AG09319 (cell line): Measurements from ENCODE around the gene CTNNA1.

Experiments used
- DNase-seq: peaks from one replicate; pipeline ENCODE4 v3.0.0-alpha.2; 2010; ENCODE audit warnings: low read depth; ENCODE audit errors: extremely low read depth
- CTCF ChIP-seq: IDR thresholded peaks from 2 replicates; pipeline ENCODE4 v1.5.1; 2011; ENCODE audit warnings: low read depth, mild to moderate bottlenecking, inconsistent platforms, low read length, moderate library complexity

Gene CTNNA1

GRCh38 chr5:138717399-138717798 lies 35.8 kb upstream of the CTNNA1 start:
- TF ChIP-seq CTCF = no peak
- DNase-seq = no peak

- TF ChIP-seq CTCF = no peak
- DNase-seq = no peak
Observed at GRCh38 chr5:138719811-138720210, 33.4 kb upstream of the CTNNA1 start.

- no peak for TF ChIP-seq CTCF
- no peak for DNase-seq
Observed at GRCh38 chr5:138720840-138721239, 32.4 kb upstream of the CTNNA1 start.

- no peak for DNase-seq
- no peak for TF ChIP-seq CTCF
Observed at GRCh38 chr5:138721979-138722378, 31.2 kb upstream of the CTNNA1 start.

- no peak for DNase-seq
- TF ChIP-seq CTCF = no peak
Observed at GRCh38 chr5:138722544-138723177, 30.6 kb upstream of the CTNNA1 start.

- no peak for DNase-seq
Observed at GRCh38 chr5:138724470-138725146, 28.6 kb upstream of the CTNNA1 start.

More at GRCh38 chr5:138724470-138725146, 28.6 kb upstream of the CTNNA1 start:
- no peak for TF ChIP-seq CTCF
